ENCODE results near the gene EIF3K.
"Not testable (repeated sequence)": the region's sequence is repeated elsewhere in the genome, so short reads cannot be mapped to it uniquely, and the experiment has no call there.

DNA sequence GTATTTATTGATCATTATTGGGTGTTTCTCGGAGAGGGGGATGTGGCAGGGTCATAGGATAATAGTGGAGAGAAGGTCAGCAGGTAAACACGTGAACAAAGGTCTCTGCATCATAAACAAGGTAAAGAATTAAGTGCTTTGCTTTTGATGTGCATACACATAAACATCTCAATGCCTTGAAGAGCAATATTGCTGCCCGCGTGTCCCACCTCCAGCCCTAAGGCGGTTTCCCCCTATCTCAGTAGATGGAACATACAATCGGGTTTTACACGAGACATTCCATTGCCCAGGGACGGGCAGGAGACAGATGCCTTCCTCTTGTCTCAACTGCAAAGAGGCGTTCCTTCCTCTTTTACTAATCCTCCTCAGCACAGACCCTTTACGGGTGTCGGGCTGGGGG lies 12.3 kb downstream of the EIF3K start:
- not testable (repeated sequence) for TF ChIP-seq MEIS1 (CRISPR knock-in tag; IDR thresholded peaks at IDR 0.05; ENCODE audit: borderline replicate concordance); YY1 (tag by site-specific recombination; IDR thresholded peaks at IDR 0.05); FEZF1 (tag by site-specific recombination; IDR thresholded peaks at IDR 0.05)
- TF ChIP-seq, protein P1, sequence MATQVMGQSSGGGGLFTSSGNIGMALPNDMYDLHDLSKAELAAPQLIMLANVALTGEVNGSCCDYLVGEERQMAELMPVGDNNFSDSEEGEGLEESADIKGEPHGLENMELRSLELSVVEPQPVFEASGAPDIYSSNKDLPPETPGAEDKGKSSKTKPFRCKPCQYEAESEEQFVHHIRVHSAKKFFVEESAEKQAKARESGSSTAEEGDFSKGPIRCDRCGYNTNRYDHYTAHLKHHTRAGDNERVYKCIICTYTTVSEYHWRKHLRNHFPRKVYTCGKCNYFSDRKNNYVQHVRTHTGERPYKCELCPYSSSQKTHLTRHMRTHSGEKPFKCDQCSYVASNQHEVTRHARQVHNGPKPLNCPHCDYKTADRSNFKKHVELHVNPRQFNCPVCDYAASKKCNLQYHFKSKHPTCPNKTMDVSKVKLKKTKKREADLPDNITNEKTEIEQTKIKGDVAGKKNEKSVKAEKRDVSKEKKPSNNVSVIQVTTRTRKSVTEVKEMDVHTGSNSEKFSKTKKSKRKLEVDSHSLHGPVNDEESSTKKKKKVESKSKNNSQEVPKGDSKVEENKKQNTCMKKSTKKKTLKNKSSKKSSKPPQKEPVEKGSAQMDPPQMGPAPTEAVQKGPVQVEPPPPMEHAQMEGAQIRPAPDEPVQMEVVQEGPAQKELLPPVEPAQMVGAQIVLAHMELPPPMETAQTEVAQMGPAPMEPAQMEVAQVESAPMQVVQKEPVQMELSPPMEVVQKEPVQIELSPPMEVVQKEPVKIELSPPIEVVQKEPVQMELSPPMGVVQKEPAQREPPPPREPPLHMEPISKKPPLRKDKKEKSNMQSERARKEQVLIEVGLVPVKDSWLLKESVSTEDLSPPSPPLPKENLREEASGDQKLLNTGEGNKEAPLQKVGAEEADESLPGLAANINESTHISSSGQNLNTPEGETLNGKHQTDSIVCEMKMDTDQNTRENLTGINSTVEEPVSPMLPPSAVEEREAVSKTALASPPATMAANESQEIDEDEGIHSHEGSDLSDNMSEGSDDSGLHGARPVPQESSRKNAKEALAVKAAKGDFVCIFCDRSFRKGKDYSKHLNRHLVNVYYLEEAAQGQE (tag by site-specific recombination; IDR thresholded peaks at IDR 0.05) = not testable (repeated sequence)
- TF ChIP-seq, protein P2, sequence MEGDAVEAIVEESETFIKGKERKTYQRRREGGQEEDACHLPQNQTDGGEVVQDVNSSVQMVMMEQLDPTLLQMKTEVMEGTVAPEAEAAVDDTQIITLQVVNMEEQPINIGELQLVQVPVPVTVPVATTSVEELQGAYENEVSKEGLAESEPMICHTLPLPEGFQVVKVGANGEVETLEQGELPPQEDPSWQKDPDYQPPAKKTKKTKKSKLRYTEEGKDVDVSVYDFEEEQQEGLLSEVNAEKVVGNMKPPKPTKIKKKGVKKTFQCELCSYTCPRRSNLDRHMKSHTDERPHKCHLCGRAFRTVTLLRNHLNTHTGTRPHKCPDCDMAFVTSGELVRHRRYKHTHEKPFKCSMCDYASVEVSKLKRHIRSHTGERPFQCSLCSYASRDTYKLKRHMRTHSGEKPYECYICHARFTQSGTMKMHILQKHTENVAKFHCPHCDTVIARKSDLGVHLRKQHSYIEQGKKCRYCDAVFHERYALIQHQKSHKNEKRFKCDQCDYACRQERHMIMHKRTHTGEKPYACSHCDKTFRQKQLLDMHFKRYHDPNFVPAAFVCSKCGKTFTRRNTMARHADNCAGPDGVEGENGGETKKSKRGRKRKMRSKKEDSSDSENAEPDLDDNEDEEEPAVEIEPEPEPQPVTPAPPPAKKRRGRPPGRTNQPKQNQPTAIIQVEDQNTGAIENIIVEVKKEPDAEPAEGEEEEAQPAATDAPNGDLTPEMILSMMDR (tag by site-specific recombination; IDR thresholded peaks at IDR 0.05) = not testable (repeated sequence)
- TF ChIP-seq, protein P3, sequence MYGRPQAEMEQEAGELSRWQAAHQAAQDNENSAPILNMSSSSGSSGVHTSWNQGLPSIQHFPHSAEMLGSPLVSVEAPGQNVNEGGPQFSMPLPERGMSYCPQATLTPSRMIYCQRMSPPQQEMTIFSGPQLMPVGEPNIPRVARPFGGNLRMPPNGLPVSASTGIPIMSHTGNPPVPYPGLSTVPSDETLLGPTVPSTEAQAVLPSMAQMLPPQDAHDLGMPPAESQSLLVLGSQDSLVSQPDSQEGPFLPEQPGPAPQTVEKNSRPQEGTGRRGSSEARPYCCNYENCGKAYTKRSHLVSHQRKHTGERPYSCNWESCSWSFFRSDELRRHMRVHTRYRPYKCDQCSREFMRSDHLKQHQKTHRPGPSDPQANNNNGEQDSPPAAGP (tag by site-specific recombination; IDR thresholded peaks at IDR 0.05) = not testable (repeated sequence)

Data from HEK293 (cell line).